HG03571 (cell line): ENCODE measurements around the gene PARD3.

Source experiments
- ATAC-seq: cut with Tn5 transposase; IDR thresholded peaks from one replicate; pipeline ENCODE4 v1.9.1; 2021; ENCODE audit not compliant: unreplicated experiment

Gene PARD3

GRCh38 chr10:34121125-34121753 is 693.9 kb downstream of the PARD3 start:
- ATAC-seq, result no peak

GRCh38 chr10:34119456-34119855 is 695.6 kb downstream of the PARD3 start:
- ATAC-seq, result no peak

- no peak for ATAC-seq
These were observed 698.3 kb downstream of the PARD3 start for GRCh38 chr10:34116681-34117271.

- ATAC-seq, result no peak
These were observed 698.9 kb downstream of the PARD3 start for GRCh38 chr10:34116220-34116641.

- ATAC-seq, result no peak
These were observed 700.2 kb downstream of the PARD3 start for GRCh38 chr10:34114914-34115313.

GRCh38 chr10:34113504-34114225 is 701.4 kb downstream of the PARD3 start:
- no peak for ATAC-seq

GRCh38 chr10:34112171-34112782 is 702.8 kb downstream of the PARD3 start:
- no peak for ATAC-seq

GRCh38 chr10:34111179-34111578 is 703.9 kb downstream of the PARD3 start:
- no peak for ATAC-seq

GRCh38 chr10:34109952-34110702 is 705.0 kb downstream of the PARD3 start:
- no peak for ATAC-seq

- no peak for ATAC-seq
These were observed 705.6 kb downstream of the PARD3 start for GRCh38 chr10:34109495-34109894.

GRCh38 chr10:34107626-34108516 is 707.2 kb downstream of the PARD3 start:
- ATAC-seq, result no peak

GRCh38 chr10:34106356-34106885 is 708.7 kb downstream of the PARD3 start:
- ATAC-seq, result no peak

- ATAC-seq, result no peak
These were observed 710.1 kb downstream of the PARD3 start for GRCh38 chr10:34104829-34105572.

- ATAC-seq, result no peak
These were observed 712.1 kb downstream of the PARD3 start for GRCh38 chr10:34102893-34103506.

GRCh38 chr10:34102237-34102673 is 712.8 kb downstream of the PARD3 start:
- ATAC-seq, result no peak

GRCh38 chr10:34101001-34101400 is 714.1 kb downstream of the PARD3 start:
- no peak for ATAC-seq

GRCh38 chr10:34098821-34099567 is 716.1 kb downstream of the PARD3 start:
- no peak for ATAC-seq

- ATAC-seq, result no peak
These were observed 717.4 kb downstream of the PARD3 start for GRCh38 chr10:34097682-34098081.
